ENCODE data around the gene HK2. TPM values are rescaled to one million over a fixed set of nuclear protein-coding genes. Genes with fewer than 3 reads are reported as not detected.

The HK2 gene
- total RNA-seq, 1 donor from 2014 or later, result 77.1 TPM

- H3K27me3 ChIP-seq, result no peaks in the 10 kb centered on the region
- H3K4me1 ChIP-seq, result peaks cover 6% of the 10 kb centered on the region
- H3K9me3 ChIP-seq, result no peaks in the 10 kb centered on the region
- H3K36me3 ChIP-seq, result no peaks in the 10 kb centered on the region
- no peak overlapping the region for H3K27ac ChIP-seq
- TF ChIP-seq CTCF (IDR thresholded peaks at IDR 0.05), result no peak
- intact Hi-C loops (cut with DNase I), result no loop called here
- ATAC-seq (peak; percentile 57), DNase-seq (no peak)
- no peak overlapping the region for H3K4me3 ChIP-seq
Observed at GRCh38 chr2:74917702-74918619, 84.0 kb downstream of the HK2 start.

- DNase-seq (peak; percentile 87), ATAC-seq (peak; percentile 81)
- intact Hi-C loops (cut with DNase I), result no loop called here
- Histone ChIP-seq H3K4me3 (peak overlapping the region; percentile 39), H3K4me1 (peaks cover 6% of the 10 kb centered on the region), H3K9me3 (no peaks in the 10 kb centered on the region), H3K36me3 (no peaks in the 10 kb centered on the region), H3K27ac (no peak overlapping the region), H3K27me3 (no peaks in the 10 kb centered on the region)
- TF ChIP-seq CTCF (IDR thresholded peaks at IDR 0.05), result peak; percentile 93
Observed at GRCh38 chr2:74919827-74920226, 85.9 kb downstream of the HK2 start.

GRCh38 chr2:74921236-74921736 lies 87.4 kb downstream of the HK2 start:
- TF ChIP-seq CTCF (IDR thresholded peaks at IDR 0.05), result no peak

GRCh38 chr2:74922592-74923227 lies 88.8 kb downstream of the HK2 start:
- Histone ChIP-seq H3K27me3 (no peaks in the 10 kb centered on the region), H3K27ac (no peak overlapping the region), H3K4me3 (no peak overlapping the region), H3K4me1 (peaks cover 6% of the 10 kb centered on the region), H3K9me3 (no peaks in the 10 kb centered on the region), H3K36me3 (no peaks in the 10 kb centered on the region)
- DNase-seq, result no peak
- peak; percentile 56 for ATAC-seq
- intact Hi-C loops (cut with DNase I), result no loop called here
- TF ChIP-seq CTCF (IDR thresholded peaks at IDR 0.05), result no peak

More at GRCh38 chr2:74921236-74921736, 87.4 kb downstream of the HK2 start:
- Histone ChIP-seq H3K4me3 (no peak overlapping the region), H3K36me3 (no peaks in the 10 kb centered on the region), H3K9me3 (no peaks in the 10 kb centered on the region), H3K27ac (no peak overlapping the region), H3K27me3 (no peaks in the 10 kb centered on the region), H3K4me1 (peaks cover 6% of the 10 kb centered on the region)
- no peak for DNase-seq
- no peak for ATAC-seq
- intact Hi-C loops (cut with DNase I), result no loop called here

- Histone ChIP-seq H3K27ac (no peak overlapping the region), H3K4me3 (no peak overlapping the region), H3K9me3 (no peaks in the 10 kb centered on the region), H3K27me3 (no peaks in the 10 kb centered on the region), H3K36me3 (no peaks in the 10 kb centered on the region), H3K4me1 (peaks cover 4% of the 10 kb centered on the region)
- no peak for TF ChIP-seq CTCF (IDR thresholded peaks at IDR 0.05)
- intact Hi-C loops (cut with DNase I), result no loop called here
- DNase-seq, result no peak
- no peak for ATAC-seq
Observed at GRCh38 chr2:74924463-74925265, 90.7 kb downstream of the HK2 start.
